HL-60 (cell line): ENCODE results near the gene DNAJC18.

Experiments used
- GABPA ChIP-seq: IDR thresholded peaks from 2 replicates; pipeline ENCODE4 v1.6.1; 2012; ENCODE audit warnings: low read depth
- POLR2AphosphoS5 ChIP-seq: IDR thresholded peaks from 2 replicates; pipeline ENCODE4 v1.6.1; 2012; ENCODE audit warnings: low read depth
- TF ChIP-seq, protein P1 (sequence below): IDR thresholded peaks from 2 replicates; pipeline ENCODE4 v1.6.1; 2012; ENCODE audit warnings: low read depth; ENCODE audit not compliant: insufficient replicate concordance
- TF ChIP-seq, protein P2 (sequence below): IDR thresholded peaks from one replicate; pipeline ENCODE4 v1.5.1; 2011; ENCODE audit warnings: low read length, control low read depth, inconsistent platforms; ENCODE audit not compliant: insufficient read depth

DNA sequence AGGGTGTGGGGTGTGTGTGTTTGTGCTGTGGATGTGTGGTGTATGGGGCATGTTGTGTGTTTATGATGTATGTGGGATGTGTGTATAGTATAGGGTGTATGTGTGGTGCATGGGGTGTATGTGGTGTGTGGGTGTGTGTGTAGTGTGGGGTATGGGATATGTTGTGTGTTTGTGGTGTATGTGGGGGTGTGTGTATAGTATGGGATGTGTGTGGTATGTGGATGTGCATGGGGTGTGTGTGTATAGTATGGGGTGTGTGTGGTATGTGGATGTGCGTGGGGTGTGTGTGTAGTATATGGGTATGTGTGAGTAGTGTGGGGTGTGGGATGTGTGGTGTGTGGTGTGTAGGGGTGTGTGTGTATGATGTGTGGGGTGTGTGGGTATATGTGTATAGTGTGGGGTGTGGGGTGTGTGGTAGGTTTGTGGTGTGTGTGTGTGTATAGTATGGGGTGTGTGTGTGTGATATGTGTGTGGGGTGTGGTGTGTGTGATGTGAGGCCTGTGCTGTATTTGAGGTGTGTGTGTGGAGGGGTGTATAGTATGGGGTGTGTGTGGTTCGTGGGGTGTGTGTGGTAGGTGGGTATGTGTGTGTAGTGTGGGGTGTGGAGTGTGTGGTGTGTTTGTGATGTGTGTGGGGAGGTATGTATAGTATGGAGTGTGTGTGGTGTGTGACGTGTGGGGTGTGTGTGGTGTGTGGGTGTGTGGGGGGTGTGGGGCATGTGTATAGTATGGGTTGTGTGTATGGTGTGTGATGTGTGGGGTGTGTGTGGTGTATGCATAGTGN lies 12.7 kb upstream of the DNAJC18 start:
- no peak for TF ChIP-seq GABPA
- TF ChIP-seq, protein P1, sequence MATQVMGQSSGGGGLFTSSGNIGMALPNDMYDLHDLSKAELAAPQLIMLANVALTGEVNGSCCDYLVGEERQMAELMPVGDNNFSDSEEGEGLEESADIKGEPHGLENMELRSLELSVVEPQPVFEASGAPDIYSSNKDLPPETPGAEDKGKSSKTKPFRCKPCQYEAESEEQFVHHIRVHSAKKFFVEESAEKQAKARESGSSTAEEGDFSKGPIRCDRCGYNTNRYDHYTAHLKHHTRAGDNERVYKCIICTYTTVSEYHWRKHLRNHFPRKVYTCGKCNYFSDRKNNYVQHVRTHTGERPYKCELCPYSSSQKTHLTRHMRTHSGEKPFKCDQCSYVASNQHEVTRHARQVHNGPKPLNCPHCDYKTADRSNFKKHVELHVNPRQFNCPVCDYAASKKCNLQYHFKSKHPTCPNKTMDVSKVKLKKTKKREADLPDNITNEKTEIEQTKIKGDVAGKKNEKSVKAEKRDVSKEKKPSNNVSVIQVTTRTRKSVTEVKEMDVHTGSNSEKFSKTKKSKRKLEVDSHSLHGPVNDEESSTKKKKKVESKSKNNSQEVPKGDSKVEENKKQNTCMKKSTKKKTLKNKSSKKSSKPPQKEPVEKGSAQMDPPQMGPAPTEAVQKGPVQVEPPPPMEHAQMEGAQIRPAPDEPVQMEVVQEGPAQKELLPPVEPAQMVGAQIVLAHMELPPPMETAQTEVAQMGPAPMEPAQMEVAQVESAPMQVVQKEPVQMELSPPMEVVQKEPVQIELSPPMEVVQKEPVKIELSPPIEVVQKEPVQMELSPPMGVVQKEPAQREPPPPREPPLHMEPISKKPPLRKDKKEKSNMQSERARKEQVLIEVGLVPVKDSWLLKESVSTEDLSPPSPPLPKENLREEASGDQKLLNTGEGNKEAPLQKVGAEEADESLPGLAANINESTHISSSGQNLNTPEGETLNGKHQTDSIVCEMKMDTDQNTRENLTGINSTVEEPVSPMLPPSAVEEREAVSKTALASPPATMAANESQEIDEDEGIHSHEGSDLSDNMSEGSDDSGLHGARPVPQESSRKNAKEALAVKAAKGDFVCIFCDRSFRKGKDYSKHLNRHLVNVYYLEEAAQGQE: no peak
- TF ChIP-seq, protein P2, sequence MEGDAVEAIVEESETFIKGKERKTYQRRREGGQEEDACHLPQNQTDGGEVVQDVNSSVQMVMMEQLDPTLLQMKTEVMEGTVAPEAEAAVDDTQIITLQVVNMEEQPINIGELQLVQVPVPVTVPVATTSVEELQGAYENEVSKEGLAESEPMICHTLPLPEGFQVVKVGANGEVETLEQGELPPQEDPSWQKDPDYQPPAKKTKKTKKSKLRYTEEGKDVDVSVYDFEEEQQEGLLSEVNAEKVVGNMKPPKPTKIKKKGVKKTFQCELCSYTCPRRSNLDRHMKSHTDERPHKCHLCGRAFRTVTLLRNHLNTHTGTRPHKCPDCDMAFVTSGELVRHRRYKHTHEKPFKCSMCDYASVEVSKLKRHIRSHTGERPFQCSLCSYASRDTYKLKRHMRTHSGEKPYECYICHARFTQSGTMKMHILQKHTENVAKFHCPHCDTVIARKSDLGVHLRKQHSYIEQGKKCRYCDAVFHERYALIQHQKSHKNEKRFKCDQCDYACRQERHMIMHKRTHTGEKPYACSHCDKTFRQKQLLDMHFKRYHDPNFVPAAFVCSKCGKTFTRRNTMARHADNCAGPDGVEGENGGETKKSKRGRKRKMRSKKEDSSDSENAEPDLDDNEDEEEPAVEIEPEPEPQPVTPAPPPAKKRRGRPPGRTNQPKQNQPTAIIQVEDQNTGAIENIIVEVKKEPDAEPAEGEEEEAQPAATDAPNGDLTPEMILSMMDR: no peak
- no peak for TF ChIP-seq POLR2AphosphoS5
